Activated CD8-positive, alpha-beta memory T cell treated with anti-CD3 and anti-CD28 coated beads for 4 hours (primary cell): ENCODE results near the gene DLGAP1.
"Not testable (repeated sequence)": the region's sequence is repeated elsewhere in the genome, so short reads cannot be mapped to it uniquely, and the experiment has no call there.

Experiments
- DNase-seq, 2 donors: peaks; one replicate each; pipeline ENCODE4 v3.0.0-alpha.2; 2020; ENCODE audit warnings: low read depth in 2 of 2

Gene DLGAP1

GRCh38 chr18:3604498-3605408, 850.4 kb downstream of the DLGAP1 start:
- DNase-seq = no peak

DNA sequence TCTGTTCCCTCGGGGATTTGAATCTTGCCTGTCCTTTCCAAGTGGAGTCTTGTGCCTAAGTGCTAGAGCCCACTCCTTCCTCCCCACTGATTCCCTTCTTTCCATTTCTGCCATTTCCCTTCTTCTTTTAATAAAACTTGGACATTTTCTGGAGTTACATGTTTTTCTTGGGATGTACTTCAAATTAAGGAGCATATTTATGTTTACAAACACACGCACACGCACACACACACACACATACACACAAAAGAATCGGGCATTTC, 850.9 kb downstream of the DLGAP1 start:
- DNase-seq = no peak

DNA sequence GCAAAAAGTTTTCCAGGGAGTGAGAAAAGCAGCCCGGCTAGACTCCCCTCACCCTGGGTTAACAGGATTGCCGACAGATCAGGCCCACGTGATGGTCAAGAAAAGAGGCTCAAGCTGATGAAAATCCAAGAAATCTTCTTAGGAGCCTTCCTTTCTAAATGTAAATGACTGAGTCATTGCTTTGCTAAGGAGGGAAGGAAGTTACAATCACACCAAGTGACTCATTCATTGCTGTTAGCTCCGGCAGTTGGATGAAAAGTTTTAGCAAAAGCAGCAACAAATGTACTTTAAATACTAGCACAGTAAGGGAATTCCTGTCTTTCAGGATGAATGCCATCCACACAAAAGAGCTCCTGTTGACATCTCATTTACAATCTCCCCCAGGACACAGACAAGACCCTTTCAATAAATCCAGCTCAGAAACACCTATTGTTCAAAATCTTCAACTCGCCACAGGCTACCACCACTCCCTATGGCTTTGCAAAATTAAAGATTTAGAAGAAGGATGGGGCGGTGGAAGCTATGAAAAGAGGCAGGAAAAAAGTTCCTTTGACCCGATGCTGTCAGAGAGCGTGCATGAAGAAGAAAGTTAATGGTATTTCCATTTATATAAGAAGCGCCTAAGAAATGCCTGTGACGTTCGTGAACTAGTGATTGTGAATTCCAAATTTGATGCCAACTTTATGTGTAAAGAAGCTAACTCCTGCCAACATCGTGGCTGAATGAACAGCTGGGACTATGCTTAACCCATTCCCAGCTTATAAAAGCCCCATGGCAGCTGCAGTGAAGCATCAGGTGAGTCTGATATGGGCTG, 851.5 kb downstream of the DLGAP1 start:
- DNase-seq = no peak

- DNase-seq = not testable (repeated sequence)
These were observed 853.9 kb downstream of the DLGAP1 start for GRCh38 chr18:3601106-3601755.

- DNase-seq = no peak
These were observed 855.2 kb downstream of the DLGAP1 start for GRCh38 chr18:3599861-3600260.

DNA sequence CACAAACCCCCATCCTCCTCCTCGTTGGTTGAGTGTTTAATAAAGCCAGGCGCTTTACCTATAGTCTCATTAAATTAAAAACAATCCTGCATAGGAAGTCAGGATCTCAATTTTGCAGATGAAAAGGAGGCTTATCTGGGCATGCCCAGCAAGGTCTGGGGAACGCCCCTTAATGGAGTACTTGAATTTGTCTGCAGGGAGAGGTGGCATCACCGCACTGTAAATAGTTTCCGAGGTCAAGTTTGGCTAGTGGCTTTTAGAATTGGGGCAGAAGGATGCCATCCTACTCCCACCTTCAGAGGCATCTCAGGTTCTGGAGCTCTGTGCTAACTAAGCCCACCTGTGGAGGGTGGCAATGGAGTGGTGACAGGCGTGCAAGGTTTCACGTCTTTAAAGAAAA, 855.9 kb downstream of the DLGAP1 start:
- no peak for DNase-seq

- DNase-seq = no peak
These were observed 856.5 kb downstream of the DLGAP1 start for GRCh38 chr18:3598581-3598980.

DNA sequence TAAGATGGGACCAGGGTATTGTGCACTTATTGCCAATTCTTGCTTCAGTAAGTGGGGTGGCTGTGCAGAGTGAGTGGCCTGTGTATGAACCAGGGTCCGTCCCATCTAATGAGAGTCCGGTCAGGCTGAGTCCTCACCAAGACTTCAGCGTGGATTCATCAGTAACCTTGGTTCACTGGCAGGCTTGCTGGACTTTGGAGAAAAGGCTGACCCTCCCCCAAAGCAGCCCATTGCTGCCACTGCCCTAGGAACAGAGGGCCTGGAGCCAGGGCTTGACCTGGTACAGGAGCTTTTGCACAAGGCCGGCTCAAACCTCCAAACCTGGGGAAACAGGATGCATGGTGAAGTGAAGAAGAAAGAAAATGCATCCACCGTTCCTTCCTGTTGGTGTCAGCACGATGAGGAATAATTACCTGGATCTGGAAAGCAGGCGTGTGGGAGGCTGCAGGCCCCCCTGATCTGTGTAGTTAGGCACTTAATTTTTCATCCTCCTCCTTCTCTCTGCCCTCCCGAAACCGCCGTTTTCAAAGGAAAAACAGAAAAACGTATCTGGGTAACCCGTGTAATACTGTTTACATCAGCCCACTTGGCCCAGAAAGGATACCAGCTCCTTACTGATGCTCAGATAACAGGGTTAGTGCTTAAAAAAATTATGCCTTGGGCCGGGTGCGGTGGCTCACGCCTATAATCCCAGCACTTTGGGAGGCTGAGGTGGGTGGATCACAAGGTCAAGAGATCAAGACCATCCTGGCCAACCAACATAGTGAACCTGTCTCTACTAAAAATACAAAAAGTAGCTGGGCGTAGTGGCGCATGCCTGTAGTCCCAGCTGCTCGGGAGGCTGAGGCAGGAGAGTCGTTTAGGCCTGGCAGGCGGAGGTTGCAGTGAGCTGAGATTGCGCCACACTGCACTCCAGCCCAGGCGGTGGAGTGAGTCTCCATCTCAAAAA, 857.4 kb downstream of the DLGAP1 start:
- no peak for DNase-seq

DNA sequence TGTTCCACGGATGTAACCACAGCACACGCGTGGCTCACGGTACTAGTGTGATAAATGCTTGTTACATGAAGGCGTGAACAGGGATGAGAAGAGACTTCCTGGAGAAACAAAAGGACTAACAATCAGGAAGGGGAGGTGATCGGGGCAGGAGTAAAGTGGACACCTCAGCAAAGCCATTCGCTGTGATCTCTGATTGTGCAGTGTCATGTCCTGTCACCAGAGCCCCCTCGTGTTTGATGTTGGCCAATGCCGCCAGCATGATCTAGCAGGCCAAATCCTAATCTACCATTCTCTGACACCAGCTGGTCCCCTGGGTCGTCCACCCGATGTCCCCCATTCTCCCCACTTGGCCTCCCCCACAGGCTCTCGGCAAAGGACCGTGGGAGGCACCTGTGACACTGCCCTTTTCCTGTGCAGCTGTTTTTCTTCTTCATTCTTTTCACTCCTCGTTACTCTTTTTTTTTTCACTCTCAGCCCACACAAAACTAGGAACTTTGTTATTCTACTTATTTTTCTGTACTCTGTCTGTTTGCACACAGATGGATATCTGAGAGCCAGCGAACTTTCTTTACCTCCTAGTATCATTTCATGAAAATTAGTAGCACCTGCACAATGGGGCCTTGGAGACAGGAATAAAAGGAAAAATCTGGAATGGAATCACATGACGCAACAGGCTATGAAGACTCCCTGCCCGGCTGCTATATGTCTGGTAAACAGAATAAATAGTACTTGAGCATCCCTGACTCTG, 858.3 kb downstream of the DLGAP1 start:
- DNase-seq = no peak

DNA sequence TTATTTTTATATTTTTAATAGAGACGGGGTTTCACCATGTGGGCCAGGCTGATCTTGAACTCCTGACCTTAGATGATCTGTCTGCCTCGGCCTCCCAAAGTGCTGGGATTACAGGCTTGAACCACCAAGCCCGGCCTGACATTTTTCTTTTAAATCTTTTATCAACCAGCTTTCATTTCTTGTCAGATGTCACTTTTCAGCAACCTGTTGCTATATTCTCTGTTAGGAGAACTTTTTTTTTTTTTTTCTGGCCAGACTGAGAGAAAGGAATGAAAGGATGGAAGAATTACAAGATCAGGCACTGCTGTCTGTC, 858.8 kb downstream of the DLGAP1 start:
- no peak for DNase-seq

DNA sequence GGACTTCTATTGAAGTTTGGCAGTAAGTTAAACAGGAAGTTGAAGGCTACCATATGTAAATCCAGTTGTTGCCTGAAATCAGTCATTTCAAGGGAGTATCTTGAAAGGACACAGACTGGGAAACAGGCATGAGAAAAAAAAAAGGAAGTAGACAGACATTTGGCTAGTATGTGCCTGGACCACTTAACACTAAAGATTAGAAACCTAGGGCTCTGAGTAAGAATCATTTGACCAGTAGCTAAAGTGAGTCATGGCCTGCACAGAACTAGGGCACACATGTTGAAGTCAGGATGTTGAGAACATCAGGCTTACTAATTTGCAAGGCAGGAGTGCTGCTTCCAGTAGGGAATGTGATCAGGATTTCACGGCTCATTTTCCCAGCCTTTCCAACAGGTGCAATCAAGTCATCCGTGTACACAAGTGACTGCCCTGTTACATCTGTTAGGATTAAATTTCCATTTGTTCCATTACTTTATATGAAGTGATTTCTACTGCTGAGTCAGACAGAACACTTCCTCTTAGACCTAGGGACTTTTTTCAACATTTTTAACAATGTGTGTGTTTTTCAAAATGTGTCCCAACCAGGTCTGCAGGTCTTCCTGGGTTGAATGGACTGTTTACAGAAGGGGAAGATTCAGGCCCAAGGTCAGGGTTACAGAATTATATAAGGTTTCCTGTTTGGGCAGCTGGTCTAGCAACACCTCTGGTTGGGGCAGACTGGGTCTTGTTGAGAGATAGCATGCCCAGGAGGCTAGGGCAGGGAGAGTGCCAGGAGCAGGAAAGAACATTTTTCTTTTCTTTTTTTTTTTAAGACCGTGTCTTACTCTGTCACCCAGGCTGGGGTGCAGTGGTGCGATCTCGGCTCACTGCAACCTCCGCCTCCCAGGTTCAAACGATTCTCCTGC, 859.5 kb downstream of the DLGAP1 start:
- DNase-seq = no peak

GRCh38 chr18:3594760-3595368, 860.2 kb downstream of the DLGAP1 start:
- DNase-seq = no peak

DNA sequence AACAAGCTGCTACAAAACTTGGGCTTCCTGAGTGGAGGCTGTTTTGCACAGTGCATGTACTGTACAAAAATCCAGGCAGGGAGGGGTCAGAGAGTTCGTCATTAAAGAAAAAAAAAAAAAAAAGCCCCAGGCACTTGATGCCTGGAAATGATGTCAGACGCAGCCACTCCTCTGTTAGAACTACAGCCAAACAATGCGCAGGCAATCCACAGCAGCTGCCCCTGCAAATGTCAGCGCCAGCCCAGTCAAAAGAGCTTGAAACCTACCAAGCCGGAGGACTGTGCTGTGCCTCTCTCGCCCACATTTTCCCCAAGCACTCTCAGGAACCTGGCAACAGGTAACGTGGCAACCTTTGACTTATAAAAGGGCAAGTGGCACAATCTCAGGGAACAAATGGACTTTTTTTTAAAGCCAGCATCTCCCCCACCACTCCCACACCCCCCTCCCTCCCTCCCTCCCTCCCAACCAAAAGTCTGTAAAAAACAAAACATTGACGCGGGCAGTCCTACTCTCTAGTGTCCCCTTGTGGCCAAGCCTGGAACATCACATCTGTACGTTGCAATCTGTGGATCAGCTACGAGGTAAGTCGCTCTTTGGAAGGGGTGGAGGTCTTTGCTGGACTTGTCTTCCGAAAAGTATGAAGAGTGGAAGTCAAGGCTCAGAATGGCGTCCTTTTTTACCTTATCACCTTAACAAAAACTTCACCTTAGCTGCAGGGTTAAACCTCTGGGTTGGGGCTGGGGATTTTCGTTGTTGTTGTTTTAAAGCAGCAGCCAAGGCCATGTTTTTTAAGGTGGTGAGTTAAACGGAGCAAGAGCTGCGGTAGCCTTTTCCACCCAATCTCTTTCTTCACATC, 861.0 kb downstream of the DLGAP1 start:
- peak; percentile 76 to 78 for DNase-seq

- DNase-seq = no peak
These were observed 861.7 kb downstream of the DLGAP1 start for GRCh38 chr18:3593381-3593903.

DNA sequence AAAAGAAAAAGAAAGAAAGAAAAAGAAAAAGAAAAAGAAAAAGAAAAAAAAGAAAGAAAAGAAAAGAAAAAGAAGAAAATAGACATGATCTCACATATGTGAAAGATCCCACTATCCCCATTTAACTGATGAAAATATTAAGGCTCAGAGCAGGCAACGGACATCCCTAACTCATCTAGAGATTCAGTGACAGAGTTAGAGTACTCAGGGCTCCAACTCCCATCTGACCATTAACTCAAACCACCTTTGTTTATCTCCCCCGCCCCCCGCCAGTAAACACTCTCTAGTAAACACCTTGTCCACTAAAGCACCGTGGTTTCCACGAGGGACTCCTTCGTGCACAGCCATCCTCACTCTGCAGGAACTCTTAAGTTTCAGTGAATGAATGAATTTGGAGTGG, 862.2 kb downstream of the DLGAP1 start:
- DNase-seq = no peak

DNA sequence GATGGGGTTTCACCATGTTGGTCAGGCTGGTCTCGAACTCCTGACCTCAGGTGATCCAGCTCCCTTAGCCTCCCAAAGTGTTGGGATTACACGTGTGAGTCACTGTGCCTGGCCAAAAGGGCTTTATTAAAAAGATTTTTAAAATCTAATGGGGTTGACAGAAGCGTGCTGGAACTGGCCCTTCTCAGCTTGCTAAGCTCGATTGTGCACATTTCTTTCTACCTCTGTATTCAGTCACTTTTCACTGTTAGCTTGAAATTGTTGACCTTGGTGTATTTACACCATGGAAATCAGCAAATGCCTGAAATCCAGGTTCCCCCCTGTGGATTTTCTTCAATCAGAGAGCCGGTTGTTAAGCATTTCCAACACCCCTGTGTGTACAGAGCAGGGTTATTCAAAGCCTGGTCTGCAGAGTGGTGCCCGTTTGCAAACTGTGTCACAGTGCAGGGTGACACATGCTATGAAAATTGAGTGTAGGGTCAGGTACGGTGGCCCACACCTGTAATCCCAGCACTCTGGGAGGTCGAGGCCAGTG, 864.9 kb downstream of the DLGAP1 start:
- no peak for DNase-seq

GRCh38 chr18:3585656-3586509, 869.2 kb downstream of the DLGAP1 start:
- peak in 1 of 2 donors; percentile 40 for DNase-seq
